Measurements from ENCODE around the gene NCMAP. TPM values are rescaled to one million over a fixed set of nuclear protein-coding genes. Genes with fewer than 3 reads are reported as not detected.

The NCMAP gene
- total RNA-seq, 1 donor from 2014 or later: not detected

GRCh38 chr1:24641646-24642151 is 85.8 kb downstream of the NCMAP start:
- Mint-ChIP-seq H3K27me3 (ENCODE audit: unreplicated experiment) (peaks cover 9% of the 10 kb centered on the region), H3K36me3 (ENCODE audit: unreplicated experiment) (no peaks in the 10 kb centered on the region), H3K4me1 (ENCODE audit: low read depth, unreplicated experiment) (peaks cover 15% of the 10 kb centered on the region), H3K9me3 (ENCODE audit: unreplicated experiment) (peaks cover 6% of the 10 kb centered on the region), H3K27ac (ENCODE audit: unreplicated experiment) (peak overlapping the region; percentile 98), H3K4me3 (ENCODE audit: unreplicated experiment) (peak overlapping the region; percentile 90)
- peak; percentile 29 for DNase-seq
- TF ChIP-seq CTCF (IDR thresholded peaks at IDR 0.05; ENCODE audit: partially characterized antibody, unreplicated experiment): no peak

GRCh38 chr1:24642481-24643362 is 86.8 kb downstream of the NCMAP start, which contains the start of gene SRRM1:
Gene SRRM1 (plus strand): TSS chr1:24643302. CDS start chr1:24643327, 25 bp downstream.
- peaks cover 6% of the 10 kb centered on the region for H3K9me3 Mint-ChIP-seq (ENCODE audit: unreplicated experiment)
- DNase-seq: peak; percentile 97
- peaks cover 15% of the 10 kb centered on the region for H3K4me1 Mint-ChIP-seq (ENCODE audit: low read depth, unreplicated experiment)
- H3K27me3 Mint-ChIP-seq (ENCODE audit: unreplicated experiment): peaks cover 9% of the 10 kb centered on the region
- TF ChIP-seq CTCF (IDR thresholded peaks at IDR 0.05; ENCODE audit: partially characterized antibody, unreplicated experiment): no peak
- H3K36me3 Mint-ChIP-seq (ENCODE audit: unreplicated experiment): no peaks in the 10 kb centered on the region
- peak within 1 kb of the TSS; percentile 98 for H3K27ac Mint-ChIP-seq (ENCODE audit: unreplicated experiment)
- H3K4me3 Mint-ChIP-seq (ENCODE audit: unreplicated experiment): peak within 1 kb of the TSS; percentile 90

- Mint-ChIP-seq H3K4me1 (ENCODE audit: low read depth, unreplicated experiment) (peaks cover 15% of the 10 kb centered on the region), H3K27ac (ENCODE audit: unreplicated experiment) (peak overlapping the region; percentile 34), H3K36me3 (ENCODE audit: unreplicated experiment) (no peaks in the 10 kb centered on the region), H3K27me3 (ENCODE audit: unreplicated experiment) (peaks cover 9% of the 10 kb centered on the region), H3K9me3 (ENCODE audit: unreplicated experiment) (peaks cover 6% of the 10 kb centered on the region), H3K4me3 (ENCODE audit: unreplicated experiment) (peak overlapping the region; percentile 86)
- DNase-seq: peak; percentile 54
- TF ChIP-seq CTCF (IDR thresholded peaks at IDR 0.05; ENCODE audit: partially characterized antibody, unreplicated experiment): no peak
Measured at GRCh38 chr1:24643363-24644099, 87.6 kb downstream of the NCMAP start.

- peak; percentile 15 for DNase-seq
- Mint-ChIP-seq H3K27me3 (ENCODE audit: unreplicated experiment) (peaks cover 9% of the 10 kb centered on the region), H3K27ac (ENCODE audit: unreplicated experiment) (peak overlapping the region; percentile 34), H3K36me3 (ENCODE audit: unreplicated experiment) (no peaks in the 10 kb centered on the region), H3K4me3 (ENCODE audit: unreplicated experiment) (peak overlapping the region; percentile 86), H3K9me3 (ENCODE audit: unreplicated experiment) (peaks cover 6% of the 10 kb centered on the region), H3K4me1 (ENCODE audit: low read depth, unreplicated experiment) (peaks cover 15% of the 10 kb centered on the region)
- no peak for TF ChIP-seq CTCF (IDR thresholded peaks at IDR 0.05; ENCODE audit: partially characterized antibody, unreplicated experiment)
Measured at GRCh38 chr1:24644100-24644384, 88.2 kb downstream of the NCMAP start.
